ENCODE data around the gene HOXD10.

The HOXD10 gene

GRCh38 chr2:176115883-176116813 is at the start of gene HOXD10:
HOXD10 (plus strand) TSS chr2:176116778; CDS start chr2:176116834, 56 bp downstream.
- no peaks in the 10 kb centered on the region for H3K4me1 ChIP-seq
- H3K36me3 ChIP-seq (replicated peaks) = no peaks in the 10 kb centered on the region
- H3K9me3 ChIP-seq = no peaks in the 10 kb centered on the region
- no peak for DNase-seq (ENCODE audit: low spot score in 2 of 2)
- no peaks in the 10 kb centered on the region for H3K27me3 ChIP-seq (ENCODE audit: low read depth)
- H3K4me3 ChIP-seq = no peak within 1 kb of the TSS
- in situ Hi-C loops (cut with MboI; ENCODE audit: low sequenced_read_pairs) = no loop called here

- Histone ChIP-seq H3K36me3 (replicated peaks) (no peaks in the 10 kb centered on the region), H3K27me3 (ENCODE audit: low read depth) (peaks cover 29% of the 10 kb centered on the region), H3K9me3 (no peaks in the 10 kb centered on the region), H3K4me3 (no peak overlapping the region), H3K4me1 (no peaks in the 10 kb centered on the region)
- no peak for DNase-seq (ENCODE audit: low spot score in 2 of 2)
- in situ Hi-C loops (cut with MboI; ENCODE audit: low sequenced_read_pairs) = no loop called here
Observed at GRCh38 chr2:176067589-176068418, 48.8 kb upstream of the HOXD10 start.

GRCh38 chr2:176068419-176068832 is 48.2 kb upstream of the HOXD10 start:
- in situ Hi-C loops (cut with MboI; ENCODE audit: low sequenced_read_pairs) = no loop called here
- no peaks in the 10 kb centered on the region for H3K36me3 ChIP-seq (replicated peaks)
- H3K27me3 ChIP-seq (ENCODE audit: low read depth) = peaks cover 30% of the 10 kb centered on the region
- no peaks in the 10 kb centered on the region for H3K9me3 ChIP-seq
- DNase-seq (ENCODE audit: low spot score in 2 of 2) = no peak
- H3K4me1 ChIP-seq = peaks cover 5% of the 10 kb centered on the region
- H3K4me3 ChIP-seq = no peak overlapping the region

GRCh38 chr2:176071330-176072291 is 45.0 kb upstream of the HOXD10 start:
- in situ Hi-C loops (cut with MboI; ENCODE audit: low sequenced_read_pairs) = no loop called here
- Histone ChIP-seq H3K4me1 (peaks cover 6% of the 10 kb centered on the region), H3K27me3 (ENCODE audit: low read depth) (peaks cover 58% of the 10 kb centered on the region), H3K9me3 (no peaks in the 10 kb centered on the region), H3K36me3 (replicated peaks) (no peaks in the 10 kb centered on the region), H3K4me3 (no peak overlapping the region)
- no peak for DNase-seq (ENCODE audit: low spot score in 2 of 2)

GRCh38 chr2:176072292-176072669 is 44.3 kb upstream of the HOXD10 start:
- Histone ChIP-seq H3K4me3 (no peak overlapping the region), H3K4me1 (peaks cover 6% of the 10 kb centered on the region), H3K36me3 (replicated peaks) (no peaks in the 10 kb centered on the region), H3K27me3 (ENCODE audit: low read depth) (peaks cover 65% of the 10 kb centered on the region), H3K9me3 (no peaks in the 10 kb centered on the region)
- DNase-seq (ENCODE audit: low spot score in 2 of 2) = no peak
- in situ Hi-C loops (cut with MboI; ENCODE audit: low sequenced_read_pairs) = no loop called here

- Histone ChIP-seq H3K9me3 (no peaks in the 10 kb centered on the region), H3K4me3 (no peak overlapping the region), H3K27me3 (ENCODE audit: low read depth) (peaks cover 74% of the 10 kb centered on the region), H3K36me3 (replicated peaks) (no peaks in the 10 kb centered on the region), H3K4me1 (peaks cover 6% of the 10 kb centered on the region)
- in situ Hi-C loops (cut with MboI; ENCODE audit: low sequenced_read_pairs) = no loop called here
- peak; percentile 42 to 63 for DNase-seq (ENCODE audit: low spot score in 2 of 2)
Observed at GRCh38 chr2:176072951-176073904, 43.4 kb upstream of the HOXD10 start.

GRCh38 chr2:176074919-176075425 is 41.6 kb upstream of the HOXD10 start:
- Histone ChIP-seq H3K36me3 (replicated peaks) (no peaks in the 10 kb centered on the region), H3K4me3 (no peak overlapping the region), H3K27me3 (ENCODE audit: low read depth) (peaks cover 88% of the 10 kb centered on the region), H3K4me1 (peaks cover 6% of the 10 kb centered on the region), H3K9me3 (no peaks in the 10 kb centered on the region; the same call in 1 of the 2 replicates)
- in situ Hi-C loops (cut with MboI; ENCODE audit: low sequenced_read_pairs) = loop anchor here (25.0 kb wide), 2 partner anchors 1038 to 1363 kb away; no protein-coding TSS in a partner anchor
- DNase-seq (ENCODE audit: low spot score in 2 of 2) = no peak

- Histone ChIP-seq H3K9me3 (no peaks in the 10 kb centered on the region; the same call in 1 of the 2 replicates), H3K36me3 (replicated peaks) (no peaks in the 10 kb centered on the region), H3K27me3 (ENCODE audit: low read depth) (peaks cover 86% of the 10 kb centered on the region), H3K4me1 (peaks cover 6% of the 10 kb centered on the region), H3K4me3 (no peak overlapping the region)
- in situ Hi-C loops (cut with MboI; ENCODE audit: low sequenced_read_pairs) = loop anchor here (25.0 kb wide), 2 partner anchors 1038 to 1363 kb away; no protein-coding TSS in a partner anchor
- DNase-seq (ENCODE audit: low spot score in 2 of 2) = no peak
Observed at GRCh38 chr2:176075481-176075880, 41.1 kb upstream of the HOXD10 start.

GRCh38 chr2:176076063-176076462 is 40.5 kb upstream of the HOXD10 start:
- Histone ChIP-seq H3K4me3 (no peak overlapping the region), H3K36me3 (replicated peaks) (no peaks in the 10 kb centered on the region), H3K27me3 (ENCODE audit: low read depth) (peaks cover 89% of the 10 kb centered on the region), H3K9me3 (peaks cover 5% of the 10 kb centered on the region), H3K4me1 (peaks cover 8% of the 10 kb centered on the region)
- in situ Hi-C loops (cut with MboI; ENCODE audit: low sequenced_read_pairs) = loop anchor here (25.0 kb wide), 2 partner anchors 1039 to 1364 kb away; no protein-coding TSS in a partner anchor
- DNase-seq (ENCODE audit: low spot score in 2 of 2) = no peak

GRCh38 chr2:176076796-176077195 is 39.8 kb upstream of the HOXD10 start:
- in situ Hi-C loops (cut with MboI; ENCODE audit: low sequenced_read_pairs) = loop anchor here (25.0 kb wide), 2 partner anchors 1039 to 1364 kb away; no protein-coding TSS in a partner anchor
- DNase-seq (ENCODE audit: low spot score in 2 of 2) = no peak

GRCh38 chr2:176078541-176079284 is 37.9 kb upstream of the HOXD10 start:
- in situ Hi-C loops (cut with MboI; ENCODE audit: low sequenced_read_pairs) = loop anchor here (25.0 kb wide), 2 partner anchors 1041 to 1366 kb away; no protein-coding TSS in a partner anchor
- Histone ChIP-seq H3K9me3 (peaks cover 19% of the 10 kb centered on the region), H3K27me3 (ENCODE audit: low read depth) (peaks cover 92% of the 10 kb centered on the region), H3K4me1 (peaks cover 3% of the 10 kb centered on the region; the same call in 1 of the 2 replicates), H3K36me3 (replicated peaks) (no peaks in the 10 kb centered on the region), H3K4me3 (no peak overlapping the region; the same call in 1 of the 2 replicates)
- no peak for DNase-seq (ENCODE audit: low spot score in 2 of 2)

More at GRCh38 chr2:176076796-176077195, 39.8 kb upstream of the HOXD10 start:
- Histone ChIP-seq H3K4me3 (no peak overlapping the region), H3K4me1 (peaks cover 8% of the 10 kb centered on the region), H3K27me3 (ENCODE audit: low read depth) (peaks cover 89% of the 10 kb centered on the region), H3K36me3 (replicated peaks) (no peaks in the 10 kb centered on the region), H3K9me3 (peaks cover 12% of the 10 kb centered on the region)
